Neural progenitor cell (in vitro differentiated cells): ENCODE results near the gene THBD.

Source experiments
- CTCF ChIP-seq: fragments of 200-600 bp; sonication (generic); IDR thresholded peaks from 2 replicates; pipeline ENCODE4 v1.5.1; 2017; ENCODE audit warnings: antibody characterized with exemption, mild to moderate bottlenecking
- EZH2 ChIP-seq: fragments of 200-600 bp; sonication (generic); IDR thresholded peaks from 2 replicates; pipeline ENCODE4 v1.6.1; 2017; ENCODE audit warnings: antibody characterized with exemption, mild to moderate bottlenecking, moderate library complexity

- TF ChIP-seq EZH2 (peak; percentile 90), CTCF (peak; percentile 57)
These were observed 930 bp downstream of the THBD start for GRCh38 chr20:23048283-23049200.
